Pons (tissue), 1 donor: ENCODE measurements around the gene TSPAN17.

Source experiments
- DNase-seq: peaks from one replicate; pipeline ENCODE4 v3.0.0-alpha.2; 2016; ENCODE audit warnings: low spot score

TSPAN17 gene

DNA sequence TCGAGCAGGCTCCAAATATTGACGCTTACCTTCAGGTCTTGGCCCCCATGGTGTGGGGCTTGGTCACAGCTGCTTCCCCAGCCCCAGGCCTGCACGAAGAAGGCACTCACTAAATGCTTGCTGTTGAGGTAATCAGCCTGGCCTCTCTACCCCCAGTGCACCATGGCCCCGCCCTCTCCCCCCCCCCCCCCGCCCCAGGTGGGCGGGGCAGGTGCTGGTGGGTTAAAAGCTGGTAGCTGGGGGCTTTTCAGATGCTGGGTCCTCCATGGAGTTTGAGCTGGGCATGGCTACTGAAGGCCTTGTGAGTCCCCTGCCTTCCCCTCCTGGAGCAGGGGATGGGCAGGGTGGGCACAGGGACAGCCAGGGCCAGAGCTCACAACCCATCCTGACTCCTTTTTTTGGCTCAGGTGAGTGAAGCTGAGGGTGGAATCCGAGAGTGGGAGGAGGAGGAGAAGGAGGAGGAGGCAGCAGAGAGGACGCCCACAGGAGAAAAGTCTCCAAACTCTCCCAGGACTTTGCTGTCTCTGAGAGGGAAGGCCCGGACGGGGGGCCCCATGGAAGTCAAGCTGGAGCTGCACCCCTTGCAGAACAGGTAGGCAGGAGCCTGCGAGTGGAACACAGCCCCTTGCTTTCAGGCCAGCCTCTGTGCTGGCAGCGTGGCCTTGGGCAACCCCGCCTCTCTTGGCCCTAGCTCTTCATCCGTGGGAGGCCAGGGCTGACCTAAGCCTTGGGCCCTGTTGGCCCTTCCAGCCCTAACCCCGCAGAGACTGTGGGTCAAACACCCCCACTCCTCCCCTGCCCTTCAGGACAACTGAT, 4.4 kb upstream of the TSPAN17 start:
- no peak for DNase-seq

DNA sequence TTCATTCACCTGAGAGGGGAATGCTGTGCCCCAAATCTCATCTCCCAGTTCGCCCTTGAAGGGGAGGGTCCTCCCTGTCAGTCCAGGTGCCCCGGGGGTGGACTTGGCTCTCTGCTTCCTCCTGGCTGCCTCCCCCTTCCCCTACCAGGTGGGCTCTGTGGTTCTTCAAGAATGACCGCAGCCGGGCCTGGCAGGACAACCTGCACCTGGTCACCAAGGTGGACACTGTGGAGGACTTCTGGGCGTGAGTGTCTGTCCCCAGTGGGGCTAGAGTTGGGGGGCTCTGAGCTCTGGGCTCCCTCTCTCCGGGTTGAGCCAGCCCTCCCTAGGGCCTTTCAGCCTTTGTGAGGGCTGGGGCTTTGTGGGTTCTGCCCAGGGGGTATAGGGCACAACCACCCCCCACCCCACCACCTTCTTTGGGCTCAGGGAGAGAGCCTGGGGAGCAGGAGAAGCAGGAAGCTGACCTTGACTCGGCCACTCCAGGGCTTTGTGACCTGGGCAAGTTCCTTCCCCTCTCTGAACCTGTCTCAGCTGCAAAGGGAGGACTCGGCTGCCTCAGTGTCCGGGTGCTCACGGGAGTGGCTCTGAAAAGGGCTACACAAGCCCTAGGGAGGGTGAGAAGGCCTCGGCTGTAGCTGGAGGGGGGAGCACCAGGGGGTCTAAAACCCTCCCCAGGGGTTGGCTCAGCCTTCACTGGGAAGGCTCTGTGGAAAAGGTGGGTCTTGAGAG, 3.6 kb upstream of the TSPAN17 start:
- no peak for DNase-seq

DNA sequence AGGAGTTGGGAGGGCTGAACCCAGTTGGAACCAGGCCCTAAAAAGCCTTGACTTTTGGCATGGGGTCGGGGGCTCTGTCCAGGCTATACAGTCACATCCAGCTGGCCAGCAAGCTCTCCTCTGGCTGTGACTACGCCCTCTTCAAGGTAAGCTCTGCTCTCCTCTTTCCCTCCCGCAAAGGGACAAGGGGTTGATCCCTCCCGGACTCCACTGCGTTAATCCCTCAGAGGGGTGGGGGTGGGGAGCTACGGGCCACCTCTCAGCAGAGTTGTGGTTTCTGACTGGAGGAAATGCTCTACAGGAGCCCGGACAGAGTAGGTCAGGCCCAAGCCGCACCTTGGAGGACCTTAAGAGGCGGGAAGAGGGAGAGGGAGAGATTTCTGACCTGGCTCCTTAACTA, 3.0 kb upstream of the TSPAN17 start:
- DNase-seq, result no peak

DNA sequence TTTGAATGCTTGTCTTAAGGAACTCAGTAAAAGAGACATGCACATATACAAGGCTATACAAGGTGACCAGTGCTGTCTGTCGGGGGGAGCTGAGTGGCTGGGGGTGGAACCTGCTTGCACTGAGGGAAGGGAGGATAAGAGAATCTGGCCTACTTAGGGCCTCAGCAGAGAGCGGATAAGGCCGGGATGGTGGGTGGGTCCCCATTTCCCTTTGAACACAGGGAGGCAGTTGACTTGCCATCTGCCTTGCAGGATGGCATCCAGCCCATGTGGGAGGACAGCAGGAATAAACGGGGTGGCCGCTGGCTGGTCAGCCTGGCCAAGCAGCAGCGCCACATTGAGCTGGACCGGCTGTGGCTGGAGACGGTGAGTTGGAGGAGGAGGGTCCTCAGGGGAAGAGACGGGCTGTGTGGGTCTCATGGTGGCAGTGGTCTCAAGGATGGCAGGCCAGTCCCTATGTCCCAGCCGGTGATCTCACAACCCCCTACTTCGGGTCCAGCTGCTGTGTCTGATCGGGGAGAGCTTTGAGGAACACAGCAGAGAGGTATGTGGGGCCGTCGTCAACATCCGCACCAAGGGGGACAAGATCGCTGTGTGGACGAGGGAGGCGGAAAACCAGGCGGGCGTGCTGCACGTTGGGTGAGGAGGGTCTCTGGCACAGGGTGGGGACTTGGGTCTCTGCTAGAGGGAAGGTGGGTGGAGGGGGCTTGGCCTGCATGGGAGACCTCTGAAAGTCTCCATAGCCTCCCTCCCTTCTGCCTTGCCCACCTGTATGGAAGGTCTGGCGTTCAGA, 2.2 kb upstream of the TSPAN17 start:
- no peak for DNase-seq

DNA sequence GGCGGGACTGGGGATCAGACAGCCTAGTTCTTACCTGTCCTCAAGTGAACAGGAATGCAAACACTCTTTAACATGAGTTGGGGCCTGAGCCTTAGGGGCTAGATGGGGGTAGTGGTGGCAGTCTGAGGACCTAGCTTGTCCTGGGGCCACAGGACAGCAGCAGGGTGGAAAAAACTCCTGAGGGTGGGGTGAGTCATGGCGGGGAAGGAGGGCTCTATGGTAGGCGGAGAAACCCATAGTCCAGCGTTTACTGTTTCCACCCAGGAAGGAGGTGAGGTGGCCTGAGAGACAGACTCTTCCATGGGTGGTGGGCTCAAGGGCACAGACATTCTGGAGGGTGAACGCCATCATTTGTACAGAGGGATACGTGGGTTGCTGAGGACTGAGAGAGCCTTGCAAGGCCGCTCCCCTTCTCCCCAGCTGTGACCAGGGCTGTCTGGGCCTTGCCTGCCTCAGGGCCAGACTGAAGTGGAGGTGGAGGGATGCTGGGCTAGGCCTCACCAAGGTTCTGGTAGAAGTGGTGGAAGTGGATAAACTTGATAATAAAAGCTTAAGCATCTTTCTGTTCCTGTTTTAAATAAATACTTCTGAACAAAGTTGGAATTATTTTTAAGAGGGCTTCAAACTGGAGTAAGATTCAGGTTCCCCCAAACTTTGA, 1.1 kb upstream of the TSPAN17 start:
- no peak for DNase-seq

DNA sequence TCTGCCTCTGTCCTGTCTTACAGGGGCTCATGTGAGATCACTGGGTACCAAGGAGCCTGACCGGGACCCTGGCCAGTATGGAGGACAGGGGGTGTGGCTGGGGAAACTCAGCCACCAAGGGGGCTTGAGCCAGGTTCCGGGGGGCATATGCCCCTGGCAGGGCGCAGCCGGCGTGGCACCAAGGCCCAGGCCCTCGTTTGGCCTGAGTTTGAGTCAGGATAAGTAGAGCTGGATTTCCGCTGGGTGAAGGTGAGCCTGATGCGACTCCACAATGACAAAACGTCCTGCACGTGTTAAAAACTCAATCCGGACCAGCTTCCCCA, 616 bp upstream of the TSPAN17 start:
- no peak for DNase-seq

DNA sequence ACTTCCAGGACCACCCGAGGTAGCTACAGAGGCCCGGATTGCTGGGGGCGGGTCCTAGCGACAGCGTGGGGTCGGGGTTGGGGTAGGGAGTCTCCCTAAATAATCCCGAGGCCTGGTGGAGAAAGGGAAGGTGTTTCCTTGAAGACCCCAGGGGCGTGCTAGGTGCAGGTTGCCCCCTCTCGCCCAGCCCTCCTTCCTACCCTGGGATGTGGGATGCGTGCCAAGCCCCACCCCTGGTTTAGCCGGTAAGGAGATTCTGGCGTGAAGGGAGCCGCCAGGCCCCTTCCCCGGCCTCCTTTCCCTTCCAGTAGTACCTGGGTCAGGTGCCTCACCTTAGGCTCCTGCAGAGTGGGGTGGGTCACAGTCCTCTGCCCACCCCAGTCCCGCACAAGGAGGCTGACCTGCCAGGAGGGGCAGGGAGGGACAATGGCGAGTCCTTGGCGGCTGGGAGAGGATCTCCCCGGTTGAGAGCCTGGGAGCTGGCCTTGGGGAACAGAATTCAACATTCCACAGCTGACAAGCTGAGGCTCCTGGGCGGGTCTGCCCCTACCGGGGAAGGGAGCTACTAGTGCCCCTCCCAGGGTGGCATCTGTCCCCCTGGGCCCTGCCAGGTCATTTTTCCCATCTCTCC, 674 bp downstream of the TSPAN17 start:
- DNase-seq, result no peak

DNA sequence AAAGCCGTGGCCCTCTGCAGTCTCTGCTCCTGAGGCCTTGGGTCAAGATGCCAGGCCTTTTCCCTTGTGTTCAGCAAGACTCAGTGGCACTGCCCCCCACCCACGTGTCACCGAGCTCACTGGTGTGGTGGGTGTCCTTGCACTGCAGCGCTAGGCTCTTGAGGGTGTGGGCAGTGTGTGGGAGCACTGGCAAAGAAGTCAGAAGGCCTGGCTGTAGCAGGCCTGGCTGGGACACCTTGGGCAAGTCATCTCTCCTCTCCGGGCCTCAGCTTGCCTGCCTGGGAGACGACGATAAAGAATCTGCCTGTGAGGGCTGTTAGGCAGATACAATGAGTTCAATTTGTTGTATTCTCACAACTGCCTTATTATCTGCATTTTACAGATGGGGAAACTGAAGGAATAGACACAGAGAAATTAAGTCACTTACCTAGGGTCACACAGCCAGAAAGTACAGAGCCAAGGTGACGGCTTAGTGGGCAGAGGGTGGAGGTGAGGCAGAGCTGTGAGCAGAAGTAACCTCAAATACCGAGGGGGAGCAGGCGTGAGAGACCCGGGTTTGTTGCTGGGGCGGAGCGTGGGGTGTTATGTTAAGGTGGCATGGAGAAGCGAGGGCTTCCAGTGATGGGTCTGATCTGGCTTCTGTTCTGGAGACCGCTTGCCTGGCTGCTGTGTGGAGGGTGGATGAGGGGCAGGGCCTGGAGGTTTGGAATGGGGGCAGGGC, 1.4 kb downstream of the TSPAN17 start:
- DNase-seq, result no peak

DNA sequence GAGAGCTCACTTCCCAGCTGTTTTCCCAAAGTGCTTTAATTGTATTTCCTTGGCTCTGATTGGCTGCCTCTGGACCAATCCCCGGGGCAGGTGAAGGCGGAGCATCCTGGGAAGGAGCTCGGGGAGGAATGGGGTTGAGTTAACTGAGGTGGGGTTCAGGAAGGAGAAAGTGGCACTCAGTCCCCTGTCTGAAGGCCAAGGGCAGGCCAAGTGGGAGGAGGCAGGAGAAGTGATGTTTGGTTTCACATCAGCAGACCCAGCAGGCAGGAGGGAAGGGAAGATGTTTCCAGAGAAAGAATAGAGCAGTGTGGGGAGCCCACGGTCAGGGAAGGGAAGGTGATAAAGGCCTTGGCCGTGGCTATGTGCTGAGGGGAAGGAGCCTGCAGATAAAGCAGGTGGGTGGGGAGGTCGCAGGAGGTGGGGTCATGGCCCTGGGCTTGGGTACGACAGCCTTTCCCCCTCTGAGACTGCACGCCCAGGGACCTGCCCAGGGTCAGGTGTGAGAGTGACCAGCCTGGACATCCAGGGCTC, 3.1 kb downstream of the TSPAN17 start:
- no peak for DNase-seq

DNA sequence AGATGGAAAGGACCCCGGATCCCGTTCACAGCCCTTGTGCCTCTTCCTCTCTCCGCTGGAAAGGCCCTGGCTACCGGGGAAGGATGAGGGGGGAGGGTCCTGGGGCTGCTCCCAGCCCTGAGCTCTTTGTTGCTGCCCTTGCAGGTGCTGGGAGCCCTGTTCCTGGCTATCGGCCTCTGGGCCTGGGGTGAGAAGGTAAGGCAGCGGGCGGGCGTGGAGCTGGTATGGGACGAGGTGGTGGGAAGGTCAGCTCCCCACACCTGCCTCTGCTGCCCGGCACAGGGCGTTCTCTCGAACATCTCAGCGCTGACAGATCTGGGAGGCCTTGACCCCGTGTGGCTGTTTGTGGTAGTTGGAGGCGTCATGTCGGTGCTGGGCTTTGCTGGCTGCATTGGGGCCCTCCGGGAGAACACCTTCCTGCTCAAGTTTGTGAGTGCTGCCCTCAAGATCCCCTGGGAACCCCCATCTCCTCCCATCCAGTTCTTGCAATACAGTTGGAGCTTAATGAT, 4.2 kb downstream of the TSPAN17 start:
- DNase-seq, result no peak

DNA sequence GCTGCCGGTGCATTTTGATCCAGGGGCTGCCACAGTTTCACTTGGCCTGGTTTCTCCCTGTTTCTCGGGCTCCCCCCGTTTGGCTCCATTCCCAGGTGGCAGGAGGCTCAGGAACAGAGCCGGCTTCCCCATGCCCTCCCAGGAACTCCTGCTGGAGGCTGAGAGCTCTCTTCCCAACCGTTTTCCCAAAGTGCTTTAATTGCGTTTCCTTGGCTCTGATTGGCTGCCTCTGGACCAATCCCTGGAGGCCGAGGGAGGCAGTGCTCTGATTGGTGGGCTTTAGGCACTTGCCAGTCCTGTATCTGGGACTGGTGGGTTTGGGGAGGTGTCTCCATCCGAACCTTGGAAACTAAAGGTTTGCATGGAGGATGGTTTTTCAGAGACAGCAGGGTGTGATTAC, 4.9 kb downstream of the TSPAN17 start:
- DNase-seq, result peak; percentile 26

DNA sequence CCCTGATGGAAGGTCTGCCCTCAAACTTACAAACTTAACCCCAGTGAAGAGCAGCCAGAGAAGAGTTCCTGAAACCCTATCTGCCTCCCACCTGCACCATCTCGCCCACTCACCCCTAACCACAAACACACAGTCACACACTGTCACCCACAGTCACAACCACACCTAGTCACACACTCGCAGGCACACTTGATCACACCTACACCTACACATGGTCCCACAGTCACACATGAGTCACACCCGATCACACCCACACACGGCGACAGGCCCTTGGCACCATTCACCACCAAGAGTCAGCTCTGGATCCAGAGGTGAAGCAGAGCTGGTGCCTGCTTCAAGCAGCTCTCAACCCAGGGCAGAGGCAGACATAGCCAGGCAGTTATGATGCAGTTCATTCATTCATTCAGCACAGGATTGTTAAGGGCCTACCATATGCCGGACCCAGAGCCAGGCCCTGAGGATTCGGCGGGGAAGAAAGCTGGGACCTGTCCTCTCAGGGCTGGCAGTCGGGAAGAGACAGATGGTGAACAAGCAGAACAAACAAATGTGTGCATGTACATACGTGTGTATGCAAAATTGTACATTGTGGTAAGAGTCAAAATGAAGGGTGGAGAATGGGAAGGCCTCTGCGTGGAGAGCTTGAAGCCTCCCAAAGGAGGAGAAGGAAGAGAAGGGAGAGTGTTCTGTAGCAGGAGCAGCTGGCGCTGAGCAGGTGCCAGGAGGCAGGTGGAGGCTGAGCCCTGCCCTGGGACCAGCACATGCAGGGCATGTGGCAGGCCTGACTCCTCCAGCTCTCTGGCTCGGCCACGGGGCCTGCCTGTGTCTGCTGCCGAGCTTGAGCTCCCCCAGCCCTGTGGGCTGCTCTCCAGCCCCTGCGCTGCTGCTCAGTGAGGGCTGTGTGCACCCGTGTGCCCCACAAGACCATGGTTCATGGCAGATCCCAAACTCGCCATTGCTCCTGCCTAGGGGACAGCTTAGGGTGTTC, 6.4 kb downstream of the TSPAN17 start:
- DNase-seq, result no peak

DNA sequence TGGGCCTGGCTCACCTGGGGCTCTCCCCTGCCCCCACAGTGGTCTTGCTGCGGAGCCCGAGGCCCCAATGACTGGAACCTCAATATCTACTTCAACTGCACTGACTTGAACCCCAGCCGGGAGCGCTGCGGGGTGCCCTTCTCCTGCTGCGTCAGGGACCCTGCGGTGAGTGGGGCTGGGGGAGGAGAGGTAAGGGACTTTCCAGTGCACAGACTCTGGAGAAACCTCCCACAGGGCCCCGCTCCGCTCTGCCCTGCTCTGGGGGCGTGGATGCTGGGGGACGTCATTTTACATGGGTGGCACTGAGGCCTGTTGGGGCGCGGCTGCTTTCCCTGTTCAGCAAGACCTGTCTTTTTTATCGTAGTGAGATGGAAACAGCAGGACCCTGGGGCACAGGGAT, 7.6 kb downstream of the TSPAN17 start:
- no peak for DNase-seq

DNA sequence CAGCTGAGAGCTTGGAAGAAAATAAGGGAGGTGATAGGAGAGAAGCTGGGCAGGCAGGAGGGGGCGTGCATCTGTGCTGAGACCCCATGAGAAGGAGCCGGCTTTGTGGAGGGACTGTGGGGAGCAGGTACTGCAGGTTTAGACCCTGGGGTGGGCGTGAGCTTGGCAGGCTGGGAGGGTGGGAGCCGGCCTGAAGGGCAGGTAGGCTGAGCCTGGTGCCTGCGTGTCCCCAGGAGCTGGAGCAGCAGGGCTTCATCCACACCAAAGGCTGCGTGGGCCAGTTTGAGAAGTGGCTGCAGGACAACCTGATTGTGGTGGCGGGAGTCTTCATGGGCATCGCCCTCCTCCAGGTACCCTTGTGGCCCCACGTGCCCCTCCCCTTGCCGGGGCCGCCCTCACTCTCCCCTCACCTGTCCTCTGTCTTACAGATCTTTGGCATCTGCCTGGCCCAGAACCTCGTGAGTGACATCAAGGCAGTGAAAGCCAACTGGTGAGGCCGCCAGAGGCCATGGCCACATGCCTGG, 9.2 kb downstream of the TSPAN17 start:
- DNase-seq, result no peak

DNA sequence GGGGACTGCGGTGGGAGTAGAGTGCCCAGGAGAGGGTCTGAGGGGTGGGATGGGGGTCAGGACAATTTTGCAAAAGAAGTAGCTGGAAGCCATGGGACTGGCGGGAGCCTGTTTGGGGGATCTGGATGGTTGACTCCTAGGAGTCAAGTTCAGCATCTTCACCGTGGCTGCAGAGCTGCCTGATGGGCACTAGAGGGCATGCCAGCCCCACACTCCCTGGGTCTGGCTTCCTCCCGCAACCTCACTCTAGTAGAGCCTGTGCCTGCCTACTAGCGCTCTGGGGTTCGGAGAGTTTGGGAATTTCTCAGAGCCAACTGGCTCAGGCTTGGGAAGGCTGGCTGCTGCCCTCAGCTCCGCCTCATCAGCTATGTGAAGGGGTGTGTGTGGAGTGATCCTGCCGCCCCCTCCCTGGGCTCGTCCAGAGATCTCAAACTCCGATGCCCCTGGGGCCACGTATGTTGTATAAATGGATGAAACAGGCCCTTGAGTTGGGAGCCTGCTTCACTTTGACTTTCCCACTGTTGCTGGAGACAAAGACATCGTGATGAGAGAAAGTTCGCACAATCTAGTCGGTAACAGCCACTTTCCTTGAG, 10.8 kb downstream of the TSPAN17 start:
- peak; percentile 70 for DNase-seq

DNA sequence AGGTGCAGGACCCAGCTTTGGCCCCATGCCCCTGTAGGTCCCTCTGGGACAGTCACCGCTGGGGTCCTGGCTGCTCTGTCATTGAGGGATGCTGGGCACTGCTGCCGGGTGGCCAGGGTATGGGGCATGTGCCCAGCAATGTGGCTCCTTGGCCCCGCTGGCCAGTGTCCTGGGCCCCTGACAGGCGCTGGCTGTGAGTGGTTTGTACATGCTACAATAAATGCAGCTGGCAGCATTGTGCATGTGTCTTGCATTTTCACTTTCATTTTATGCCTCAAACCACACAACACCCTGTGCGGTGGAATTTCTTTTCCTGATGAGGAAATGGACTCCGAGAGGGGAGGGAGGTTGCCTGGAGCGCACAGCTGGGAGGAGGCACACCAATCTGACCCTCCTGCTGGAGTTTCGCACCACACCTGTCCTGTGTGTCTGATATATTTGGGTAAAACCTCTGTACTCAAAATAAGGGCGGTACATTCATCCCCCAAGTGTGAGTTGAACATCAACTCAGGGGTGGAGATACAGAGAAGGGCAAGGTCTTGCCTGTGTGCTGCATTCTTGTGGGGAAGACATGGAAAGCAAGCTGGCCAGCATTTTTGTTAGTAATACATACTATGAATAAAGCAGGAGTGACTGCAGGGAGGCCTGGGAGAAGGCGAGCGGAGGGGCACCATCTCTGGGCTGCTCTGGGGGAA, 11.7 kb downstream of the TSPAN17 start:
- DNase-seq, result no peak

DNA sequence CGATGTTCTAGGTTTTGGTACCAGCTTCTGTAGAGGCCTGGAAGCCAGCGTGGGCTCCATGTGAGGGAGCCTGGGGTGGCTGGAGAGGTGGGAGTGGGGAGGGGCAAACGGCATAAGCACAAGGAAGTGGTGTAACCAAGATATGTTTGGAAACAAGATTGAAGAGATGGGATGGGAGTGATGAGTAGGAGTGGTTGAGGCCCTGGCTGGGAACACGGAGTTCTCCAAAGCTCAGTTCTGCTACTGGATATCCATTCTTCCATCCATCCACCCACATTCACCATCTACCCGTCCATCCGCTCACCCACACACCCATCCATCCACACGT, 12.2 kb downstream of the TSPAN17 start:
- no peak for DNase-seq

DNA sequence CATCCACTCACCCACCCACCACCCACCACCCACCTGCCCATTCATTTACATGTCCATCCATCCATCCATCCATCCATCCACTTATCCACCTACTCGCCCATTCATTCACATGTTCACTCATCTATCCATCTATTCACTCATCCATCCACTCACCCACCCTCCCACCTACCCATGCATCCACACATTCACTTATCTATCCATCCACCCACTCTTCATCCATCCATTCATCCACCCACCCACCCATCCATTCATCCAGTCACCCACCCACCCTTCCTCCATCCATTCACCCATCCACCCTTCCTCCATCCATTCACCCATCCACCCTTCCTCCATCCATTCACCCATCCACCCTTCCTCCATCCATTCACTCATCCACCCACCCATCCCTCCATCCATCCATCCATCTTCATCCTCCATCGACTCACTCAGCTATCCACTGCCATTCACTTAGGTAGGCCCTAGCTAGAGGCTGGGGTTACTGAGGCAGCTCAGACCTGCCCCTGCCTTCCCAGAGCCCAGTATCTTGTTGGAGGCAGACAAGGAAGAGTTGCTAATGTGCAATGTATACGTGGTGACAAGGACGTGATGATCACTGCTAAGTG, 12.7 kb downstream of the TSPAN17 start:
- DNase-seq, result no peak
